HG02623 (cell line): ENCODE data around the gene BAIAP2.

Source experiments
- ATAC-seq: cut with Tn5 transposase; IDR thresholded peaks from one replicate; pipeline ENCODE4 v1.9.1; 2021; ENCODE audit warnings: moderate library complexity; ENCODE audit not compliant: unreplicated experiment

Gene BAIAP2

DNA sequence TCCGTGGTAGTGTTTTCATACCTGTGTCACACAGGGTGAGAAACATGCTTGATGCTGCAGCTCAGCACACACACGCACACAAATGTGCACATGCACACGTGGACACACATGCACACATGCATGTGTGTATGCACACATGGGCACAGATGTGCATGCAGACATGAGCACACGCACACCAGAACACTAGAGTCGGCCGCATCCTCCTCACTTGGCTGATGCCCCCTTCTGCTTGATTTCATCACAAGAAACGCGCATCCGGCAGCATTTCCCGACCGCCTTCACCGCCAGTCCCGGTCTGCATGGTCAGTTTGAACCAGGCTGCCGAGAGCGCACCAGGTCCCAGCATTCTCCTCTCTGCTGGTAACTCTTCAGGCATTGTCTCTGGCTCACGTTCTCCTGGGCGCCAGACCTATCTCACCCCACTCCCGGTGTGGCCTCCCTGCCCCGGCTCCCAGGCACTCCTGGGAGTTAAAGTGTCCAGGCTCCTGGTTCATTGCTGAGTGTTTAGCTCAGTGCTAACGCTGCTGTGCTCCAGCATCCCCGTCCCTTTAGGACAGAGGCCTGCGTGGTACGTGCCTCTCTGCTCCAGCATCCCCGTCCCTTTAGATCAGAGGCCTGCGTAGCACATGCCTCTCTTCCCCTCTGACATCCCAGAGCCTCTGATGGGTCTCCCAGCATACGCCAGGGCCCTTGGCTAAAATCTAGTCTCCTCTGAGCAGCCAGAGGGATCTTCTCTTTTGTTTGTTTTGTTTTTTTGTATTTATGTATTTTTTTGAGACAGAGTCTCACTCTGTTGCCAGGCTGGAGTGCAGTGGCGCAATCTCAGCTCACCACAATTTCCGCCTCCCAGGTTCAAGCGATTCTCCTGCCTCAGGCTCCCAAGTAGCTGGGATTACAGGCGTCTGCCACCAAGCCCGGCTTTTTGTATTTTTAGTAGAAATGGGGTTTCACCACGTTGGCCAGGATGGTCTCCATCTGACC is 16.0 kb downstream of the BAIAP2 start:
- no peak for ATAC-seq

DNA sequence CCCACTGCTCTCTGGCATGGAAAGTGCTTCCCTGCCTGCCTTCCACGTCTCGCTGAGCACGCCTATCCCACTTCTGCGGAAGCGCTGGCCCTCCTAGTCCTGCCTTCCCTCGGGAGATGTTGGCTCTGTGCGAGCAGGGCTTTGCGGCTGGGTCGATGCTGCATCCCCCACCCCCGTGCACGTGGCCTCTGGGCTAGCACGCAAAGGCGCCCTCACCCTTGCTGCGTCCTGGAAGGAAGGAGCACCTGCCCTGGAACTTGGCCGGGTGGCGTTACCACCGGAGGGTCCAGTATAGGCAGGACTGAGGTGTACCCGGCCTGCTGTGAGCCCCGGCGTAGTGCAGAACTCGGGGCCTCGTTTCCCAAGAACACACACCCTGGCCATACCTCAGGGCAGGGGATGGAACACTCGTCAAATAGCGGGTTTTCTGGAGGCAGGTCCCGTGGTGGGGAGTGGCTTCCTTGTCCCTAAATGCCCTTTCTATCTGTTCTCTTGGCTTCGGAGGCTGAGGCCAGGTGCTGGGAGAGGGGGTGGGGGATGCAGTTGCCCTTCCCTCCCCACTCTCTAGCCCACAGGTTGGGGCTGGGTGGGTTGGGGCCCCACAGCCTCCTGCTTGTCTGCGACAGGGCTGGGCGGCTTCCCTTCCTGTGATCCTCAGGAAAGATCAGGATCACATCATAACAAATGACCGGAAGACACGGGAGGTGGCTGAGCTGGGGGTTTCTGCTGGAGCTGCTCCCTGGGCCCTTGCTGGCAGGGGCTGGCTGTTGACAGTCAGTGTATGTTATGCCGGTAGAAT is 17.4 kb downstream of the BAIAP2 start:
- ATAC-seq, result no peak

DNA sequence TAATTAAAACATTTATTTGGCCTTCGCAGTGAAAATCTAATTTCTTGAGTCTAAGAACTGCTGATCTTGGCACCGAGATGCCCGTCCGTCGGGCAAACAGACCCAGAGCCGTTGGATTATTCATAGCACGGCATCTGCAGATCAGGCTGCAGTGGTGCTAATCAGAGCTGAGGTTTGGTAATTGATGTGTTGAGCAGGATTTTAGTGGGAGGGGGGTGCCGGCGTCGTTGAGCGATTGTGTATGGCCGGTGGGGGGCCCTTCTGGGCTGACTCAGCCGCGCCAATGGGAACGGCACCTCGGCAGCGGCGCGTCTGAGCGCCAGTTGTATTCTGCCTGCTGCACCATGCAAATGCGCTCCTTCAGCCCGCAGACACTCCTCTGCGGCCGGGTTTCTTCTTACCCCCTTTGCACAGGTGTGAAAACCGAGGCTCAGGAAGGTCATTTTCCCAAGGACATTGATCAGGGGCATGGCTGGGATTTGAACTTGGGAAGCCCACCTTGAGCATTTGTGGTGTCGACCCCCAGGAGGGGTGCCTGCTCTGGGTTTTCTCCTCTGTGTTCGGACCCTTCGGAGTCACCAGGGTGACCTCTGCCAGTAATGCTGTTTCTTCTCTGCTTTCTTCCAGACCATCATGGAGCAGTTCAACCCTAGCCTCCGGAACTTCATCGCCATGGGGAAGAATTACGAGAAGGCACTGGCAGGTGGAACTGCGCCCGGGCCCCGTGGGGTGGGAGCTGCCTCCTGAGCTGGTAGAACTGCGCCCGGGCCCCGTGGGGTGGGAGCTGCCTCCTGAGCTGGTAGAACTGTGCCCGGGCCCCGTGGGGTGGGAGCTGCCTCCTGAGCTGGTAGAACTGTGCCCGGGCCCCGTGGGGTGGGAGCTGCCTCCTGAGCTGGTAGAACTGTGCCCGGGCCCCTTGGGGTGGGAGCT is 18.4 kb downstream of the BAIAP2 start:
- ATAC-seq, result no peak

DNA sequence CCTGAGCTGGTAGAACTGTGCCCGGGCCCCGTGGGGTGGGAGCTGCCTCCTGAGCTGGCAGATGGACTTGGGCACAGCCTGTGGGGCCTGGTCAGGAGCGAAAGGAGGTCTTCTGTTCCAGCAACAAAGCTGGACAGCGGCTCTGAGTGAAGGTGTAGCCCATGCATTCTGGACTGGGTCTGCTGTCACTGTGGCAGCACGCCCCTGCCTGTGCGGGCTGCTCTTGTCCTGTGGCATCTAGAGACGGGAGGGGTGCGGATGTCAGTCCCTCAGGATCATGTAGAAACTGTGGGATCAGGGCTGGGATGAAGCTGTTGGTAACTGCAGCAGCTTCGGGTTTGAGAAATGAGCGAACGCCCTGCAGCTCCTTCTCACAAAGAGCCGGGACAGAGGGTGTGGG is 19.4 kb downstream of the BAIAP2 start:
- no peak for ATAC-seq

DNA sequence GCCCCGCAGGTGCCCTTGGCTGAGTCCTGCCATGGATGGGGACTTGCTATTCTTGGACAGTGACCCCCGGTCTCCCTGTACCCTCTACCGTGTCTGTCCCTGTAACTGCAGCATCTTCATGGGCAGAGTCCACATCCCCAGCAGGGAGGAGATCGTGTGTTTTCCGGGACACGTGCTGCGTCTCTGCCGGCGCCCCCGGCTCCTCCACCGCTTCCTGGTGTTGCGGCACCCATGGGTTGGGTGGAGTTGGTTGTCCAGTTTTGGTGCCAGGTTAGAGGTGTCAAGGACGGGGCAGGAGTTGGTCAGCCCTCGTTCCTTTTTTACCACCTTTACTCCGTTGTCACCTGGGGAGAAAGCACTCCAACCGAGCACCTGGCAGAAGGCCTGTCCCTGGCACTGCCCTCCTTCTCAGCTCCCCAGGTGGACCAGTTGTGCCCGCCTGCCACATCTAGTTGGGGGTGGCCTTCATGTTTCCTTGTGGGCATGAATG is 20.0 kb downstream of the BAIAP2 start:
- ATAC-seq, result no peak

DNA sequence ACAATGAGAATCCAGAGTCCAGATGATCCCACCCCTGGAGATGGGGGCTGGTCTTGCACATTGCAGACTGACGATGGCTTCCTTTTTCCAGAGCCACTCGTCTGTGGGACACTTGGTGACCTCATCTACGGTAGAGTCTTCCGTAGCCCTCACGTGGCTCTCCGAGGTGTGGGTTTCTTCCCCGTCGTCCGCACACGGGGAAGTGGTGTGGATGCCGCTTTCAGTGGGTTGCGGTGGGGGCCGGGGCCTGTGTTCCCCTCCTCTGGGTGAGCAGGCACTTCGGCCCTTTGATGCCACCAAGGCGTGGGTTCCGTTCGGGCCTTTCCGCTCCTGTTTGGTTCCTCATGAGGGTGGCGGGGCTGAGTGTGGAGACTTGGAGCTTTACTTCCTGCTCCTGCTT is 21.4 kb downstream of the BAIAP2 start:
- no peak for ATAC-seq

DNA sequence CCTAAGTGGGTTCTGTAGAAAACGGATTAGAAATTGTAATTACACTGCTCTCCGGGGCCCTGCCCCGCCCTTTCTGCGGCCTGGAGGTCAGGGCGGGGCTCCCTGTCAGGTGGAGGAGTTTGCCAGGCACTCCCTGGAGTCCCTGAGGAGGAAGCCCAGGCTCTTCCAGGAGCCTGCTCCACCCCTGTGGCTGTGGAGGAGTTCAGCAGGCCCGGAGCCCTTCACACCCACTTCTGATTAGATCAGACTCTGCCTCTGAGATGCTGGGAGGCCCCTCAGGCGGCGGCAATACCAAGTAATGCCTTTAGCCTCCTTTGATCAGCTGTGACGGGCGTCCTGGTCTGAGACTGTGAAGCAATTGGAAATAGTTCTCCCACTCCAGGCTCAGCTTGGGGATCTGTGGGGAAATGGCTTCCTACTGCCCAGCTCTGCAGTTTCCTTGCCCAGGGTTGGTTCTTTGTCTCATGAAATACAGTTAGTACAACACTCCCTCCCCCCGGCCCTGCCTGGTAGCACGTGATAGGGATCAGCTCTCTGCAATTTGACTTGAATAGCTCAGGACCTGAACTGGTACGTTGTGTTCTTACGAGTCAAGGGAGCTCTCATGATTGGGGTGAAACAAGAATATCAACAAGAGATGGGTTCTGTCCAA is 22.3 kb downstream of the BAIAP2 start:
- ATAC-seq, result no peak

DNA sequence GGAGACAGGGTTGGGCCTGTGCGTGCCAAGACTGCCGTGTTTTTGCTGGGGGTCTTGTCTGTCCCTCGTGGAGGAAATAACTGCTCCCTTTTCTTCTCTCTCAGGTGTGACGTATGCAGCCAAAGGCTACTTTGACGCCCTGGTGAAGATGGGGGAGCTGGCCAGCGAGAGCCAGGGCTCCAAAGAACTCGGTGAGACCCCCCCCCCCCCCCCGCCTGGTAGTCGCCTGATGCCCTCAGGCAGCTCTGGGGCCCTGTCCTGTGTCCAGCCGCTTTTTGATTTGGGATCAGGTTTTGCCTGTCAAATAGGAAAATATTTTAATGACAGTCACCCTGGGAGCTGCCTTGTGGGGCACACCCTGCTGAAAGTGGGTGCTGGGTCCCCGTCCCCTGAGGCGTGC is 22.8 kb downstream of the BAIAP2 start:
- no peak for ATAC-seq

DNA sequence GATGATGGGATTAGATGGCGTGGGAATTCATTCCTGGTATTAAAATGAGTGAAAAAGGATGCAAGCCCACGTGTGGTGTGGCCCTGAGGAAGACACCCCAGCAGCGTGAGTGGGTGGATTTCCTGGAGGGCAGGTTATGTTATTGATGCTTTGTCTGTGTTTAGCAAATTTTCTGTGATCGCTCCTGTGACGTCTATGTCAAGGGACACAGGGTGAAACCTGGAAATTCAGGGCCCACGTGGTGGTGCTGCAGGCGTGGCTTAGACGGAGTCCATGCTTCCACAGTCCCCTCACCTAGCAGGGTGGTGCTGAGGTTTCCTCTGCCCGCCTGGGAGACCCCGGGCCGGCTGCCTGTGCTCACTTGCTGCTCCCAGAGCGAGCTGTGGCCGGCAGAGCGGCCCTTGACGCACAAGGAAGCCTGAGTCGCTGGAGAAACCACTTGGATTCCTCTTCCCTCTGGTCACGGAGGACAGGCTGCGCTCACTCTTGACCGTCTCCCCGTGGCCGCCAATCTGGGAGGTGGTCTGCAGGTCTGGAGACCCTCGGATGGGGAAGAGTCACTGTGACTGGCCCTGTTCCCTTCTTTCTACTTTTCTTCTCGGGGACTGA is 23.4 kb downstream of the BAIAP2 start:
- ATAC-seq, result no peak

DNA sequence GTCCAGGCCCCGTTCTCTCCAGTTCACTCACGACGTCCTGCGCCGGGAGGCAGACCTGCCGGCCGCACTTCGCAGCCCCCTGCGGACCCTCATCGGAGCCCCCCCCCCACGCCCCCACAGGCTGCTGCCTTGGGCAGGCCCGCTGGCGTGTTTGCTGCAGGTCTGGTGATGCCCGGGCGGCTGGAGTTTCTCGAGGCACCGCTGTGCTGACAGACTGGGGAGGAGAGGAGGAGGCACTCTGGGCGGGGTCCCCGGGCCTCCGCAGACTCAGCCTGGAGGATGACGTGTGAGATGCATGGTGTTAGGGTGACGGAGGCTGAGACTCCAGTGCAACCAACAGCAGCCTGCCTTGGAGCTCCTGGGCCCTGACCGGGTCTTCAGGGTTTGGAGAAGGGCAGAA is 24.1 kb downstream of the BAIAP2 start:
- no peak for ATAC-seq

DNA sequence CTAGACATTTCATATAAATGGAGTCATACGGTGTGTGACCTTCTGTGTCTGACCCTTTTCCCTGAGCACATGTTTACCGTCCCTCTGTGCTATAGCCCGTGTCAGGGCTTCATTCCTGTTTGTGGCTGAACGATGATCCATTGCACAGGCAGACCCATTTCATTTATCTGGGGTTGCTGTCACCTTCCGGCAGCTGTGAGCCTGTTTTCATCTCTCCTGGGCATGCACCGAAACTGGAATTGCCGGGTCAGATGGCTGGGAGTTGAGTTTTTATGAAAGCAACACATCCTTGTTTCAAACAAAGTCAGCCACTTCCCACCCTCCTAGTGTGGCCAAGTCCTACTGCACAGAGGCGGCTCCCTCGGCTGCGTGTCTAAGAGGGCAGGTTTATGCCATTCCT is 25.5 kb downstream of the BAIAP2 start:
- ATAC-seq, result no peak

DNA sequence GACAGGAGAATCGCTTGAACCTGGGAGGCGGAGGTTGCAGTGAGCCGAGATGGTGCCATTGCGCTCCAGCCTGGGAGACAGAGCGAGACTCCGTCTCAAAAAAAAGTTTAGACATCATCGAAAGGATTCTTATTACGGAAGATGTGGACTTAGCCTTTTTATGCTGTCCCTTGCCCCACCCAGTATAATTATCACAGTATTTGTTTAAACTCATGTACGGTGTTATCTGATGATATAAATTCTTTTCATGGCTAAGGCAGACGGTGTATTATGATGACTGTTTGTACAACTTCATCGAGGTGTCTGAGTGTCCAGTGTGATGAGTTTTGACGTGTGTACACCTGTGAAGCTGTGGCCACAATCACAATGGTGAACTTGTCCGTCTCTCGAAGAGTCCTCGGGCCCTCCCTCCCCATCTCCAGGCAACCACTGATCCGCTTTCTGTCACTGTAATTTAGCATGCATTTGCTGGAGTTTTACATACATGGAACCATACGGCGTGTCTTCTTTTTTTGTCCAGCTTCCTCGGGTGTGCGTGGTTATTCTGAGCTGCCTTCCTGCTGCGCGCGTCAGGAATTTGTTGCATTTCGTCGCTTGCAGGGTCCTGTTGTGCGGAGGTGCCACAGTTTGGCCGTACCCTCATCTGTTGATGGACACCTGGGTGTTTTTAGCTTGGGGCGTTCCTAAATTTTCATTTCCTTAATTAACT is 26.2 kb downstream of the BAIAP2 start:
- no peak for ATAC-seq

DNA sequence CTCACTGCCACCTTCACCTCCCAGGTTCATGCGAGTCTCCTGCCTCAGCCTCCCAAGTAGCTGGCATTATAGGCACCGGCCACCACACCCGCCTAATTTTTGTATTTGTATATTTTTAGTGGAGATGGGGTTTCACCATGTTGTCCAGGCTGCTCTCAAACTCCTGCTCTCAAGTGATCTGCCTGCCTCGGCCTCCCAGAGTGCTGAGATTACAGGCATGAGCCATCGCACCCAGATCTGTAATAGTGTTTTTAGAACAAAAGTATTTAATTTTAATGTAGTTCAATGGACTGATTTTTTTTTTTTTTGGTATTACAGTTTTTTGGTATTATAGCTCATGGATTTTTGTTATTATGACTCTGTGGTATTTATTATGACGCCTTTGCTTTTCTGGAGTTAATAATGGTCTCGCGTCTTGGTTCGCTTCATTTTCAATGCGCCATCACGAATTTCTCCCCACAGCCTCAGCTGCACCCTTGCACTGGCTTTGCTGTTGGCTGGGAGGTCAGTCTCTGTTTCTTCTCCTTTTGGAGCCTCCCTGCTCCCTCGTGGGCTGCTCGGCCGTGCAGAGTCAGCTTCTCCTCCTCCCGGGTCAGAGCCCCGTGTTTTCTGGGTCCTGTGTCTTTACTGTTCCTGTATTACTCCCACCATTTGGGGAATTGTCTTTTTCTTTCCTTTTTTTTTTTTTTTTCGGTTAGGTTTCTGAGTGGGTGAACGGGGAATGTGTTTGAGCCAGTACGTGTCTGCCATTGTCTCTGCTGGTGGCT is 27.2 kb downstream of the BAIAP2 start:
- no peak for ATAC-seq

DNA sequence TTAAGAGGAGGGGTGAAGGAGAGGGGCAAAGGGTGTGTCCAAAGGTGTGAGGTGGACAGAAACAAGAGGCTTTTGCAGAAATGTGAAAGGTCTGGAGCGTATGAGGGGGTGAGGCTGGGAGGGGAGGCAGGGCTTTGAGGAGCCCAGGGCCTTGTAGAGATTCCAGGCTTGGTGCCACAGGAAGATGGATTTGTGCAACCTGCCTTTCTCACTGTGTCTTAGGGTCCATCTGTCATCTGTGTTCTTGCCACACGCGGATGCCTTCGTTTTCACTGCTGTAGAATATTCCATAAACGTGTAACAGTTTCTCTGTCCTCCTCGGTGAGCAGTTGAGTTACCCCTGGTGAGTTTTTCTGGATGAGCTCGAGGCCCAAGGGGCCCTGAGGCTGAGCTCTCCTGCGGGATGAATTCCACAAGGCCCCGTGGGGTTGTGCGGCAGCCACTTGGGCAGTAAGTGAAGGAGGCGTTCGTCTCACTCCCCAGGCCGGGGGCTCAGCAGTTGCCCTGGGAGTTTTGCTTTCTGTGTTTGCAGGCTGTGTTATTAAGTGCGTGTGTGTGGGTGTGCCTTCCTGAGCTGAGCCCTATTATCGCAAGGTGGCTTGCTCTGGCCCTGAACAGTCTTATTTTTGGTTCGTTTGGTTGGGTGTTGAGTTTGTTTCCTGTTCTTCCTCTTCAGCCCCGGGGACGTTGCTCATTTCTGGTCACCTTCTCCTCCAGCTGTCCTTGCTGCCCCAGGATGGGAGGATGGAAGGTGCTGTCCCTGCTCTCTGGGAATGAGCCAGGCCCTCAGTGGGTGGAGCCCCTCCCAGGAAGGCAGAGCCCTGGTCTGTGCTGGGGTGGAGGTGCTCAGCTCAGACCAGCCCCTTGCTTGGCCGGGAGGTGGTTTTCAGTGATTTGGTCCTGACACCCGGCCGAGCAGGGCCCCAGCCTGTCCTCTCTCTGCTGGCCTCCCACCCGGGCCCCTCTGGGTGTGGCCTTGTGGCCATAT is 28.4 kb downstream of the BAIAP2 start:
- ATAC-seq, result no peak

DNA sequence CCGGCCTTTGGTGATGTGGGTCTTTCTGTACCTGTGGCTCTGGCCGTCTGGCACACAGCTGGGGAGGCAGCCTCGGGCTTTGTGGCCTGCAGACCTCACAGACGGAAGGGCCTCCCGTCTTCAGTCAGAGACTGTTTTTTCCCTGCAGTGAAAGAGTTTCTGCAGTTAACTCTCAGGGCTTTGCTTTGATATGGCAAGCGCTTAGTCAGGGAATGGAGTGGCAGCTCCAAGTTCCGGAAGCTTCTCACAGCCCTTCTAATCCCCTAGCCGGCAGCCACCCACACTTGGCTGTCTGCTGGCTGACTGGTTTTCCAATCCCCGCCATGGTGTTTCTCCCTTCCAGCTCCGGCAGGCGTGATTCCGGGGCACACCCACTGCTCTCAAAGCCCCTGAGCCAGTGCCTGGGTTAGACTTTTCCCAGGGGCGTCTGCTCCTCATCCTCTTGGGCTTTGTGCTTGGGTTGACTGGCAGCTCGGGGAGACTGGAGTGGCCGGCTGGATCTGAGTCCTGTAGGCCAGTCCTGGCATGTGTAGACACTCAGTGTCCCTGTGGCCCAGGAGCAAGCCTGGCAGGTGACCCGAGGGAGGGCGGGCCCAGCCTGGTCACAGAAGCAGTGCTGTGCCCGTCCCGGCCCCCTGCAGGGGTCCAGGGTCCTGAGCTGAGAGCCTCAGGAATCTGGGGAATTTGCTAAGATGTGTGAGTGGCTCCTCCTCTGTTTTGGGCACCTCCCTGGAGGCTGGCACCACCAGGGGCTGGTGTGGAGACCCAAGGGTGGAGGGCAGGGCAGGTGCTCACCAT is 29.9 kb downstream of the BAIAP2 start:
- no peak for ATAC-seq

DNA sequence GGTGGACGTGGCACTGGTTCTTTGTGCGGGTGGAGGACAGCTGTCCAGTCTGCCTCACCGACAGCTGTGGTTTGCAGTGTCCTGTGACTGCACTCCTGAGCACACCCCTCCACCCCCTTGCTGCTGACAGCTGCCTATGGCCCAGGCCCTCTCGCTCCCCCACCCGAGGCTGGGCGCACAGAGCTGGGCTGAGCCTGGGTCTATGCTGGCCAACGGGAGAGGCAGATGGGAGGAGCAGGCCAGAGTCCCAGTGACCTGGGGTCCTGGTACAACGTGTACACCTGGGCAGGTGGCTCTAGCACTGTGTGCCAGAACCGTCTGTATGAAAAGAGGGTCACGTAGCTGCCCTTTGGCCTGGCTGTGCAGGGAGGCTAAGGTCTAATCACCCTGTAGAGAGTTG is 30.5 kb downstream of the BAIAP2 start:
- ATAC-seq, result no peak
